IPS-11a (cell line): ENCODE data around the gene RASD1.

ENCODE experiments used
- H3K4me3 ChIP-seq: one replicate; pipeline ENCODE4 v1.5.1; 2013; ENCODE audit warnings: low read depth, low read length, control low read depth

The RASD1 gene

DNA sequence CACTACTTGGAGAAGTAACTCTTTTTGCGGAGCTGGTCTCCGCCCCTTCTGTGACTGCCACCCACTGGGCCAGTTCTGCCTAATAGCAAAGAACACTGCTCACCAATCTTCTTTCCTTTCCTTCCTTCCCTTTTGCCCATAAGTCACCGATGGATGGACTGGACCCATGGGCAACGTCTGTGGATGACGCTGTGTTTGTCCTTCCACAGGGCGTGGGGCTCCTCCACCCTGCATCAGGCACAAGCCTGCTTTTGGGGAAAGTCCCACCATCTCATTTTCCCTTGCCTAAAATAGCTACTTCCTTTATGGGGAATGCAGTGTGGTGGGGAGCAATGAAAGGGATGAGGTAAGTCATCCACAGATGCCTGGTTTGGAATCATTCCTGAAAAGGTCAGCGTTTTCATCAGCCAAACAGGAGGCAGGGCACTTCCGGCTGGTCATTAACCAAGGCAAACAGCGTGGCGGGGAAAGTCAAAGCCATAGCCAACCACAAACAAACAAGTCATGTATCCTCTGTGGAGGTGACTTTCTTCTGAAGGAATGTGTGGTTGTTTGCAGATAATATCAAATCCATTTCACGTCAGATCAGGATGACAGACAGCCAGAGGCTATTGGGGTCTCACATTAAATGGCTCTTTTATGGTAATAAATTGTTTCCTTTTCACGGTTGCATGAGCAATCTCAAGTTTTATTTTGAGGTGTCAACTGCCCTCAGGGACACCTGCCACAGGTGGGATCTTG is 50.1 kb downstream of the RASD1 start:
- H3K4me3 ChIP-seq: no peak overlapping the region

DNA sequence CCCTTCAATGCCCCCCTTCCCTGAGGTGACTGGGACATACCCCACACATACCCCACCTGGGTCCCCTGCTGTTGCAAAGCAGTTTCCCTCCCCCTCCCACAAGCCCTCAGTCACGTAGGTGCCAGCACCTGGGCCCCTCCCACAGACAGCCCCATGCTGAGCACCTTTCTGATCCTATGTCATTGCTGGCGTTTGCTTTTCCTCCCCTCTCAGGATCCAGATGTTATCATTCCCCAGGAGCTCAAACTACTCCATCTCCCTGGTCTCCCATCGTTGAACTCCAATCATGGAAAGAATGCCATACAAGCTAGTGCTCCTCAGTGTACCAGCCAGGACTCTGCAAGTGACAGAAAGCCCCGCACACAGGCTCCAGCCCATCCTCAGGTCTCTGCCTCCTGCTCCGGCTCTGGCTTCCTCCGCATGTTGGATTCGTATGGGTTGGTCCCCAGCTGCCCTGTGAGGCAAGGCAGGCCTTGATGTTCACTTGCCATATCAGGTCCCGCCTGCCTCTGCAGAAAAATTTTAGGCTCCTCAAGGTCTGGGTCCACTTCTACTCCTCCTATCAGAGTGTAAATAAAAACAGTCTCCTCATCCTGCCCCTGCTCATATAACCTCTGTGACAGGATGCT is 50.8 kb downstream of the RASD1 start:
- H3K4me3 ChIP-seq: no peak overlapping the region
